GM12878 (cell line): ENCODE results near the gene BTBD10. TPM values are rescaled to one million over a fixed set of nuclear protein-coding genes. Genes with fewer than 3 reads are reported as not detected.

Source experiments
- ATAC-seq: fragments of 200-7000 bp; cut with Tn5 transposase; 3 replicates; pipeline ENCODE4 v1.9.1; 2020; ENCODE audit warnings: mild to moderate bottlenecking, moderate library complexity
- BruUV-seq: library from RNA; stranded (reverse); fragments of 400-500 nt; replicated peaks from 2 replicates; lab custom pipeline; 2021; lab: Mats Ljungman, UMichigan
- CTCF ChIA-PET: fragments of 300-600 bp; sonication (Branson Sonifier 250); formaldehyde crosslinking; extraction: SDS; loops from one replicate; lab custom pipeline; 2021; ENCODE audit warnings: inconsistent platforms; lab: Yijun Ruan, JAX
- POLR2A ChIA-PET: fragments of 350-600 bp; formaldehyde crosslinking; extraction: SDS; loops from one replicate; lab custom pipeline; 2021; ENCODE audit warnings: inconsistent platforms; lab: Charles Lee
- RAD21 ChIA-PET: fragments of 300-600 bp; sonication (Branson Sonifier 250); formaldehyde crosslinking; loops from one replicate; lab custom pipeline; 2023; ENCODE audit warnings: antibody characterized with exemption; ENCODE audit not compliant: unreplicated experiment; lab: Charles Lee
- SMC1A ChIA-PET: fragments of 300-600 bp; sonication (Branson Sonifier 250); formaldehyde crosslinking; loops from one replicate; lab custom pipeline; 2023; ENCODE audit not compliant: unreplicated experiment, uncharacterized antibody; lab: Charles Lee
- DNase-seq: peaks from one replicate; pipeline ENCODE4 v3.0.0-alpha.2; 2011; ENCODE audit warnings: low read depth, low spot score
- FAIRE-seq: peaks from 3 replicates; lab custom pipeline; 2011; peaks lifted over from hg19 to GRCh38; lab: Jason Lieb, UNC
- H2AFZ ChIP-seq: 2 replicates; pipeline ENCODE4 v1.6.0; 2011; ENCODE audit warnings: low read depth, low read length, control low read depth; ENCODE audit not compliant: control insufficient read depth
- H3K27ac ChIP-seq: 2 replicates; pipeline ENCODE4 v1.5.1; 2011; ENCODE audit warnings: control low read depth; ENCODE audit not compliant: control insufficient read depth, insufficient read depth
- H3K27me3 ChIP-seq, 2 experiments: replicated peaks in 1 of 2; 2 replicates each; pipeline versions ENCODE4 v1.6.0 to v1.6.1; 2011; ENCODE audit warnings: low read length in 1 of 2; ENCODE audit not compliant: control insufficient read depth in 2 of 2, insufficient read depth in 2 of 2
- H3K36me3 ChIP-seq, 2 experiments: 2 replicates each; pipeline ENCODE4 v1.5.1; 2011; ENCODE audit warnings: low read length in 1 of 2; ENCODE audit not compliant: control insufficient read depth in 2 of 2, insufficient read depth in 2 of 2
- H3K4me1 ChIP-seq: 2 replicates; pipeline ENCODE4 v1.6.1; 2011; ENCODE audit warnings: mild to moderate bottlenecking, low read length, moderate library complexity, mixed read lengths; ENCODE audit not compliant: control insufficient read depth, insufficient read depth
- H3K4me2 ChIP-seq: 2 replicates; pipeline ENCODE4 v1.6.0; 2011; ENCODE audit warnings: control low read depth; ENCODE audit not compliant: control insufficient read depth, insufficient read depth
- H3K4me3 ChIP-seq: fragments of 200-600 bp; sonication (generic); 2 replicates; pipeline ENCODE4 v1.5.1; 2016
- H3K79me2 ChIP-seq: 2 replicates; pipeline ENCODE4 v1.6.0; 2011; ENCODE audit warnings: low read length; ENCODE audit not compliant: control insufficient read depth, insufficient read depth
- H3K9ac ChIP-seq: 2 replicates; pipeline ENCODE4 v1.8.0; 2011; ENCODE audit warnings: low read length, control low read depth, mixed read lengths; ENCODE audit not compliant: control insufficient read depth, insufficient read depth
- H3K9me3 ChIP-seq: replicated peaks from 3 replicates; pipeline ENCODE4 v1.5.1; 2011; ENCODE audit warnings: mild to moderate bottlenecking, low read length; ENCODE audit not compliant: control insufficient read depth, insufficient read depth
- H4K20me1 ChIP-seq: 2 replicates; pipeline ENCODE4 v1.6.0; 2011; ENCODE audit not compliant: control insufficient read depth, insufficient read depth
- ATF2 ChIP-seq: IDR thresholded peaks from 2 replicates; pipeline ENCODE4 v1.6.1; 2012; ENCODE audit warnings: low read length, inconsistent platforms
- BCLAF1 ChIP-seq: fragments of 450-650 bp; IDR thresholded peaks from 2 replicates; pipeline ENCODE4 v1.6.1; 2017; ENCODE audit warnings: antibody characterized with exemption, mild to moderate bottlenecking, moderate library complexity
- CUX1 ChIP-seq: IDR thresholded peaks from 2 replicates; pipeline ENCODE4 v1.6.1; 2012; ENCODE audit warnings: improper control_type of control experiment, low read depth, low read length; ENCODE audit not compliant: insufficient replicate concordance
- GATAD2B ChIP-seq: fragments of 450-650 bp; conservative IDR thresholded peaks from 2 replicates; pipeline ENCODE4 v1.6.1; 2017; ENCODE audit warnings: low read depth, mild to moderate bottlenecking, moderate library complexity
- HCFC1 ChIP-seq: fragments of 150-350 bp; IDR thresholded peaks from 2 replicates; pipeline ENCODE4 v1.6.1; 2014; ENCODE audit warnings: low read length
- IKZF1 ChIP-seq: fragments of 450-650 bp; conservative IDR thresholded peaks from 2 replicates; pipeline ENCODE4 v1.6.1; 2017; ENCODE audit warnings: antibody characterized with exemption, mild to moderate bottlenecking
- IRF5 ChIP-seq: fragments of 450-650 bp; IDR thresholded peaks from 2 replicates; pipeline ENCODE4 v1.6.1; 2017; ENCODE audit warnings: borderline replicate concordance
- MYC ChIP-seq: IDR thresholded peaks from 2 replicates; pipeline ENCODE4 v1.6.1; 2011; ENCODE audit warnings: mild to moderate bottlenecking, low read length, moderate library complexity, inconsistent platforms; ENCODE audit not compliant: insufficient read depth, insufficient replicate concordance, insufficient read length, severe bottlenecking
- NBN ChIP-seq: fragments of 450-650 bp; IDR thresholded peaks from 2 replicates; pipeline ENCODE4 v1.6.1; 2016
- POLR2A ChIP-seq: IDR thresholded peaks from 2 replicates; pipeline ENCODE4 v1.6.1; 2011; ENCODE audit warnings: low read depth, mild to moderate bottlenecking, low read length
- POLR2AphosphoS2 ChIP-seq: IDR thresholded peaks from 2 replicates; pipeline ENCODE4 v1.6.1; 2011; ENCODE audit warnings: low read depth, mild to moderate bottlenecking, low read length, improper control_type of control experiment, moderate library complexity
- WRNIP1 ChIP-seq: IDR thresholded peaks from 2 replicates; pipeline ENCODE4 v1.6.1; 2011; ENCODE audit warnings: low read depth, low read length, improper control_type of control experiment, borderline replicate concordance
- WGBS: methylation state at CpG from one replicate; pipeline ENCODE4 v1.1.6; 2016; ENCODE audit warnings: low lambda C conversion rate; ENCODE audit not compliant: insufficient replicate concordance, insufficient coverage; ENCODE audit errors: missing lambda C conversion rate; 5-methylcytosine and 5-hydroxymethylcytosine counted together
- in situ Hi-C: fragments of 300-500 bp; cut with MboI; formaldehyde crosslinking; loops from 9 replicates; pipeline ENCODE4 v1.14.3; 2018; ENCODE audit warnings: mixed read lengths
- intact Hi-C: fragments of 100-400 bp; cut with micrococcal nuclease; formaldehyde crosslinking; loops from one replicate; pipeline ENCODE4 v1.14.2; 2022; ENCODE audit not compliant: unreplicated experiment
- polyA plus RNA-seq, 11 experiments: library from polyadenylated mRNA; depleted of rRNA in 4 of 11; unstranded in 6 of 11; stranded (reverse) in 5 of 11; fragments of >200 nt; fragmentation: Nextera tagmentation in 4 of 11; fragmentation: Illumina TruSeq in 1 of 11; extraction: Ambion mirVana in 4 of 11; extraction: Trizol in 1 of 11; gene quantifications; 1 replicate in 1 of 11; 2 replicates in 10 of 11; pipeline versions ENCODE4 v1.2.1 to v1.2.3, GENCODE V29; 2011 to 2016; ENCODE audit warnings: inconsistent platforms in 2 of 11, missing spikeins in 2 of 11, low read depth in 1 of 11
- total RNA-seq, 4 experiments: library from RNA; depleted of rRNA in 3 of 4; stranded (reverse); fragments of >200 nt in 3 of 4; fragmentation: Illumina TruSeq in 1 of 4; extraction: Trizol in 1 of 4; gene quantifications; 2 replicates each; pipeline versions ENCODE4 v1.2.1 to v1.2.3, GENCODE V29; 2013 to 2021

BTBD10 gene
- total and polyA plus RNA-seq, 10 of the 15 experiments (the other 5 are each of a cell fraction or from before 2014, with no cell fraction given), result 20.8 to 38.8 (median 26.9) TPM

GRCh38 chr11:13376838-13377237, 86.2 kb downstream of the BTBD10 start:
- Histone ChIP-seq H2AFZ (no peak overlapping the region), H3K9ac (no peak overlapping the region), H3K27ac (no peak overlapping the region), H3K27me3 (no peaks in the 10 kb centered on the region), H3K4me2 (no peak overlapping the region), H3K36me3 (peaks cover 23 to 38% of the 10 kb centered on the region in 2 experiments), H3K4me1 (no peaks in the 10 kb centered on the region), H3K79me2 (no peaks in the 10 kb centered on the region), H3K4me3 (no peak overlapping the region), H4K20me1 (no peaks in the 10 kb centered on the region), H3K9me3 (no peaks in the 10 kb centered on the region)
- ChIA-PET CTCF (interaction anchor here (1.7 to 2.3 kb wide), 2 partner anchors 8 to 123 kb away, joined by 4 to 12 read pairs; no protein-coding TSS in a partner anchor), SMC1A (interaction anchor here (0.6 kb wide), 1 partner anchor 47 kb away, joined by 3 read pairs; no protein-coding TSS in a partner anchor), POLR2A (no interaction called here), RAD21 (no interaction called here)
- in situ Hi-C loops (no loop called here), intact Hi-C loops (no loop called here)
- no TSS peak for BruUV-seq
- ATAC-seq, result no peak
- DNase-seq, result no peak
- FAIRE-seq, result no peak
- WGBS, result 91% methylated on average over 8 of the region's 8 CpGs
- TF ChIP-seq MYC (no peak), WRNIP1 (no peak), IKZF1 (no peak), POLR2AphosphoS2 (no peak), POLR2A (no peak), GATAD2B (no peak), HCFC1 (no peak), IRF5 (no peak), NBN (no peak), BCLAF1 (no peak), CUX1 (no peak), ATF2 (no peak)
